Measurements from ENCODE around the gene UNC79.

UNC79 gene

DNA sequence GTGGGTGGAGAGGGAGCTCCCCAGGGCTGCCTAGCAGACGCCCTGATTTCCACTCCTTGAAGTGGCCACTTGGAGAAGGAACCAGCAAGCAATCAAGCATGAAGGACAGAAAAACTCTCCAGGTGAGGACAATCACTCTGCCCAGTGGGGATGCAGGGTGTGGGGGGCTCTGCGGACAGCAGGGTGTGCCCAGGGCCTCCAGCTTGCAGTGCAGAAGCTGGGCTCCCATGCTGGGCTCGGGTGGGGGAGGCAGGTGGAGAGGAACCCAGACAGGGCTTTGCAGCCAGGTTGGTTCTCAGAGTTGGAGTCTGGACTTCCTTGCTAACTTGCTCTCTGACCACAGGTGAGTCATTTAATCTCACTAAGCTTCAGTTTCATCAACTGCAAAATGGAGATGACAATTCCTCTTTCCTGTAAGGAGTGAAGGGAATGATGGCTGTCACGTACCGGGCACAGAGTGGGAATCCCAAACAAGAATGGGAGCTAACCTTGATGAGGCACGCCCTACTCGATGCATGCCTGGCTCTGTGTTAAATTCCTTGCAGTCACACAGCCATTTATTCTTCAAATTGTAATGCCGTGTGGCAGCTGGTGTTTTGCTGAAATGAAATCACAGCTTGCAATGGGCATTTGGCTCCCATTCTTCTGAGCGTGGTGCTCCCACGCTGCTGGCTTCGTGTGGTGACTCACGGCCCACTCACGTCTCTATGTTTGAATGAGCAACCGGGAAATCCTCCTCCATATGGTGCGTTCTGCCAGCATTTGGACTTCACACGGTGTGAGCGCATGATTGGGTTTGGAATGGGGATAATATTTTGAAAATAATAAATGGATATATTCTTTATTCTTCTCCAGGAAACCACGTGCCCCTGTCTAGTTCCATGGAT, 282.3 kb downstream of the UNC79 start:
- no peak for DNase-seq

GRCh38 chr14:93713726-93714405, 283.1 kb downstream of the UNC79 start:
- DNase-seq = no peak

DNA sequence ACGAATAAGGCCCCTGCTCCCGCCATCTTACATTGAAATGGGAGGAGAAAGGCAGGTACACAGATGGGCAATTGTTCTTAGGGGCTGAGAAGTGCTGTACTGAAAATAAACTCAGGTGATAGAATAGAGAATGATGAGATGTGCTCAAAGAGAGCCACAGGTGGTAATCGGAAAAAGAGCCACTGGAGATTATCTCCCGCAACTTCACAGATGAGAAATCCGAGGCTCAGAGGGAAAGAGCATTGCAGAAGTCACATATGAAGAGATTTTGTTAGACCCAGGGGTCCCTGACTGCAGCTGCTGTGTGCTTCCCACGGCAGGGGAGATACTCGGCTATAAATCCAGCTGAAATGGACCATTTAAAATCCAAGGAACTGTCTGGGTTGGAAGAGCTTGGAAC, 283.9 kb downstream of the UNC79 start:
- no peak for DNase-seq

GRCh38 chr14:93715279-93715927, 284.7 kb downstream of the UNC79 start:
- no peak for DNase-seq

GRCh38 chr14:93716002-93716745, 285.4 kb downstream of the UNC79 start:
- DNase-seq = no peak

- DNase-seq = no peak
Observed at GRCh38 chr14:93716746-93717667, 286.3 kb downstream of the UNC79 start.

GRCh38 chr14:93717668-93718320, 287.1 kb downstream of the UNC79 start:
- DNase-seq = no peak

DNA sequence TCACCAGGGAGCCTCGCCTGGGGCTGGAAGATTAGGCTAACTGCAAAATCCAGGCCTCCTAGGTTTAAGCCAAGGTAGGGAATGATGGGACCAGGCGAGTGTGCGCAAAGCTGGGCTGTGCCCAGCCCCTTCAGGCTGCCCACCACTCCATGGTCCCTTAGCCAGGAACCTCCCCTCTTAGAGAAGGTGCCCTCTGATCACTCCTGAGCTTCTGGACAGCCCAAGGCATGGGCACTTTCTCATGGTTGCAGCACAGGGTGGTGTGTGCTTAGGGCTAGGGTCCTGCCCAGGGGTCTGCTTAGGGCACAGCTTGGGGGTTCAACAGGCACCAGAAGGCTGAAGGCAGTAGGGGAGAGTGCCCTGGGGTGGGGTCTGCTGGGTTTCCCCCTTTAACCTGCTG, 288.5 kb downstream of the UNC79 start:
- DNase-seq = no peak

GRCh38 chr14:93720076-93720815, 289.5 kb downstream of the UNC79 start:
- no peak for DNase-seq

- no peak for DNase-seq
Observed at GRCh38 chr14:93720981-93721483, 290.3 kb downstream of the UNC79 start.

- DNase-seq = no peak
Observed at GRCh38 chr14:93723001-93723400, 292.3 kb downstream of the UNC79 start.

DNA sequence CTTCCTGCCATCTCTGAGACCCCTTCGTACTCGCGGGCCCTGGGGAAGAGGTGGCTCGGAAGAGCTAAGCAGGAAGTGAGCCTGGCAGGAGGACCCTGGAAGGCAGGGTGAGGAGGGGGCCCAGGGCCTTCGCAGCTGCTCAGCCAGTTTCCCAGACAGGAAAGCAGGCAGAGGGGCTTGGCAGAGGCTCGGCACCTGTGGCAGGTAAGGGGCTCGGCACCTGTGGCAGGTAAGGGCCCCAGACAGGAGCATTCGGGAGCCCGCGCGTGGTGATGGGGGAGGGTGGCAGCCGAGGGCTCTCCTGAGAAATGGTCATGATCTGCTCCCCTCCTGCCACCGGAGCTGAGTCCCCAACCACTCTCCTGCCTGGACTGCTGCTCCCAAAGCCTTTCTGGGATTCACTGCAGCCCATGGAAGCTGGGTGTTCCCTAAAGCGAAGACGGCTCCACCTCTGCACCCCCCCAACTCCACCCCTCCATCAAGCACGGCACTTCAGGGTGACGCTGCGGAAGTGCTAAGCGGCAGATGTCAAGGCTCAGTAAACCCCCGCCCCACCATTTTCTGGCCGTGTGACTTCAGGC, 294.4 kb downstream of the UNC79 start:
- no peak for DNase-seq

GRCh38 chr14:93725993-93726392, 295.3 kb downstream of the UNC79 start:
- no peak for DNase-seq

GRCh38 chr14:93727039-93727740, 296.5 kb downstream of the UNC79 start:
- no peak for DNase-seq

DNA sequence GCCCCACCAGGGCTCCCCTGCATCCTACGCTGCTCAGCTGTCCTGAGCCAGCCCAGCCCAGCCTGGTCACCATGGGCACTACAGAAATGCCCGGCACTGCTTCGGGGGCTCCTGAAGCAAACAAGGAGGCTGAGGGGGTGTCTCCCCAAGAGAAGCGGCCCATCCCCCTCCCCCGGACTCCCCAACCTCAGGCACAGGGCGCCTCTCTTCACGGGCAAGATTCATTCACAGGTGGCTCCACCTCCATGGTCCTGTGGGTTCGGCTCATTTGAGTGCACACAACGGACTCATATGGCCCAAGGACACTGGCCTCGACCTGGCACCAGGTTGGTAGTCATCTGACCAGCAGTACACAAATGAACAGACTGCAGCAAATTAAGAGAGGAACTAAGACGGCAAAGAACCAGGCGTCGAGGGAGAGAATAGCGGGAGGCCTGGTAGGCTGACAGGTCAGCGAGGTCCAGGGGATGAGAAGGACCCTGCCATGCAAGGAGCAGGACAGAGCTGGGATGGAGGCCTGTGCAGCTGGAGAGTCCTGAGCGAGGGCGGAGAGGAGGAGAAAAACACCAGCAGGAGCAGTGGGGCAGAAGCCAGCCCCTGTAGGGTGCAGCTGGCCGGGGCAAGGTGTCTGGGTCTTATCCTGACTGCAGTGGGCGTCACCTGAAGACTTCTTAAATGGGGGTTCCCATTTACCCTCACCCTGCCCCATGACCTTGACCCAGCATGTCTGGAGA, 297.3 kb downstream of the UNC79 start:
- DNase-seq = no peak

DNA sequence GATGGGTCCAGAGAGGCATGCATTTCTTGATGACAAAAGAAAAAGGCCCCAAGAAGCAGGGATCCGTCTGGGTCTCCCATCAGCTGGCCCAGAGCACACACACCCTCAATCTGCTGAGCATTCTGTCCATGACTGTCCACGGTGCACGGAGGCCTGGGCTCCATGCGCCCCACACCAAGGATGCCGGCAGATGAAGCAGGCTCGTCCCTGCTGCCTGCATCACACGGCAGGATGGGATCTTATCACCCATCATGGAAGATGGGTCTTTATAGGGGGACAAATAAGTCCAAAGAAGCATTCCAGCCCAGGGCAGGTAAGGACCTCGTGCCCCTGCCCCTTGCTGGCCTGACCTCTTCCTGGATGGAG, 297.9 kb downstream of the UNC79 start:
- DNase-seq = no peak

DNA sequence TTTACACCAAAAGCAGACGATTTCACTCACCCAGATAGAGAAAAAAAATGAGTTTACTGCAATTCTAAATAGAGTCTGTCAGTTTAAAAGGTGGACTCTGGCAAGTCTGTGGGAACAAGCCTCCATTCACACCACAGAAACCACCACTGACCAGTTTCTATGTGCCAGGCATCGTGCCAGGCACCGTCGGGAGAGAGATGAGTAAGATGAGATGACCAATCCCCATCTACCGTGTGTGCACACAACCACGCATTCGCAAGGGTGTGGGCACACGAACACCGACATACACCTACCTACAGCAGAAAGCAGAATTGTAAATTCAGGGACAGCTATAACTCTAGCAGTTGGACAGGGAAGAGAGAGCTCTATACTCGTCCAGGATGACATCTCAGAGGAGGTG, 299.3 kb downstream of the UNC79 start:
- no peak for DNase-seq

DNA sequence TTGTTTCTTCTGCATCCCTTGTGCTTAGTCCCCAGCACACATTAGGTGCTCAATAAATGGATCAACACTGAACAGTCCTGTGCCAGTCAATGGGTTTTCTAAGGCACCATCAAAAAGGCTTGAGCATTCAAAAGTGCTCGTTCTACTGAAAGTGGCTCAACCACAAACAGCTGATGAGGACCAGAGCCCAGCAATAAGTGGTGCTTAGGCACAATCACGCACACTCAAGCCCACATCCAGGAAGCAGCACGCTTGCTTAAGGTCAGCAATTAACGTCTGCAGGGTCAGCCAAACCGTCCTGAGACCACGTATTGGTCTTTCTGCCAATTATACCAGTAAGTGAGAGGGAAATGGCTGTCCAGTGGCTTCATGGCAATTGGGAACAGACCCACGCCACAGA, 301.0 kb downstream of the UNC79 start:
- DNase-seq = no peak

- no peak for DNase-seq
Observed at GRCh38 chr14:93732524-93732923, 301.8 kb downstream of the UNC79 start.

All from NCI-H1092 (cell line).